HL-60 (cell line): ENCODE measurements around the gene AHR.
"Not testable (repeated sequence)": the region's sequence is repeated elsewhere in the genome, so short reads cannot be mapped to it uniquely, and the experiment has no call there.

Experiments
- DNase-seq, 2 experiments: peaks; one replicate each; pipeline ENCODE4 v3.0.0-alpha.2; 2010 to 2020; ENCODE audit warnings: low read depth in 1 of 2, low spot score in 1 of 2
- H3K27ac ChIP-seq: fragments of 250-450 bp; sonication (Bioruptor Pico); replicated peaks from 2 replicates; pipeline ENCODE4 v1.5.1; 2020; ENCODE audit warnings: mild to moderate bottlenecking, moderate library complexity
- H3K27me3 ChIP-seq: fragments of 250-450 bp; sonication (Bioruptor Pico); 2 replicates; pipeline ENCODE4 v1.5.1; 2021; ENCODE audit warnings: mild to moderate bottlenecking, moderate library complexity; ENCODE audit not compliant: insufficient read depth, poor library complexity, severe bottlenecking
- H3K4me3 ChIP-seq: replicated peaks from 2 replicates; pipeline ENCODE4 v1.5.1; 2011; ENCODE audit warnings: mild to moderate bottlenecking, control low read depth, low read length; ENCODE audit not compliant: insufficient read depth
- CTCF ChIP-seq: IDR thresholded peaks from one replicate; pipeline ENCODE4 v1.5.1; 2011; ENCODE audit warnings: low read length, control low read depth, inconsistent platforms; ENCODE audit not compliant: insufficient read depth
- GABPA ChIP-seq: IDR thresholded peaks from 2 replicates; pipeline ENCODE4 v1.6.1; 2012; ENCODE audit warnings: low read depth
- POLR2AphosphoS5 ChIP-seq: IDR thresholded peaks from 2 replicates; pipeline ENCODE4 v1.6.1; 2012; ENCODE audit warnings: low read depth
- REST ChIP-seq: IDR thresholded peaks from 2 replicates; pipeline ENCODE4 v1.6.1; 2012; ENCODE audit warnings: low read depth; ENCODE audit not compliant: insufficient replicate concordance
- SPI1 ChIP-seq: IDR thresholded peaks from 2 replicates; pipeline ENCODE4 v1.6.1; 2012; ENCODE audit warnings: low read depth, mild to moderate bottlenecking, borderline replicate concordance

The AHR gene

DNA sequence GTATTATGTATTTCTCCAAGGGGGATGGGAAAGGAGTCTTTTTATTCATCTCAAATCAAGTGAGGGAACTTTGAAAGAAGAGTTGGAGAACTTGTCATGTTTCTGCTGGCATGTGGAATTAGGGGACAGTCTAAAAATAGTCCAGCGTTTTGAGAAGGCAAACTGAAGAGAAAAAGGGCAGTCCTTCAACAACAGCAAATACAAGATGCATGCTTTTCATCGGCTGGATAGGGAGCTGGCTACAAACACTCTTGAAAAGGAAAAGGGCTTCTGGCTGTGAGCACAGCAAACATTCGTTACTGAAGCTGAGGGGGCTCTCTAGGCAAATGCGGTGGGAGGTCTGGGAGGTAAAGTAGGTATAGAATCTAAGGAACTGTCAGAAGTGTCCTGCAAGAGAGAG is 91.9 kb downstream of the AHR start:
- TF ChIP-seq CTCF (no peak), REST (no peak), POLR2AphosphoS5 (no peak), GABPA (no peak), SPI1 (no peak)
- no peak for DNase-seq
- Histone ChIP-seq H3K27me3 (no peaks in the 10 kb centered on the region), H3K4me3 (no peak overlapping the region), H3K27ac (no peak overlapping the region)

- no peak for TF ChIP-seq REST
- TF ChIP-seq GABPA, result no peak
- no peak for TF ChIP-seq SPI1
- TF ChIP-seq CTCF, result no peak
- TF ChIP-seq POLR2AphosphoS5, result no peak
- Histone ChIP-seq H3K27ac (no peak overlapping the region), H3K4me3 (no peak overlapping the region), H3K27me3 (no peaks in the 10 kb centered on the region)
- DNase-seq, result no peak
These were observed 92.9 kb downstream of the AHR start for GRCh38 chr7:17391366-17391765.

DNA sequence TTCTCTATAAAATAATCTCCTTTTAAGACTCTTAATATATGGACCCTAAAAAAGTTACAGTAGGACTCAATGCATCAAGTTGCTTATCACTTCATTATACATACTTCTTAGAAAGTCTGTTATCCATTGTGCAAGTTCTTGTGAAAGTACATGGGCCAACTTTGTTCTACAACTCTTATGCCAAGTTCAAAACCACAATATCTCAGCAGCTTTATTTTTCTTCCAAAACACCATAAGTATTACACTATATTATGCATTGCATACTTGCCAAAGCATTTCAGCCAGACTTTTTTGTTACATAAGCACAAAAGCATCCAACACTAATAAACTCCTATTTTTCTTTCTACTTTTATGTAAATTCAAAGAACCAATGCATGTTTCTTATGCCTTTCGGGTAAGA is 94.4 kb downstream of the AHR start:
- Histone ChIP-seq H3K27ac (no peak overlapping the region), H3K4me3 (no peak overlapping the region), H3K27me3 (no peaks in the 10 kb centered on the region)
- peak in 1 of 2 experiments; percentile 34 for DNase-seq
- TF ChIP-seq CTCF (no peak), GABPA (no peak), POLR2AphosphoS5 (no peak), SPI1 (no peak), REST (no peak)

- not testable (repeated sequence) for H3K27me3 ChIP-seq, H3K4me3 ChIP-seq, H3K27ac ChIP-seq, DNase-seq
These were observed 96.1 kb downstream of the AHR start for GRCh38 chr7:17394563-17394962.
